GM19023 (cell line): ENCODE data around the gene GNG14.
A peak's percentile ranks its signal among the peaks of the same experiment; 100 is the strongest.
"Not testable (repeated sequence)": the region's sequence is repeated elsewhere in the genome, so short reads cannot be mapped to it uniquely, and the experiment has no call there.

ENCODE experiments used
- ATAC-seq: cut with Tn5 transposase; IDR thresholded peaks from one replicate; pipeline ENCODE4 v1.9.1; 2021; ENCODE audit warnings: mild to moderate bottlenecking, moderate library complexity; ENCODE audit not compliant: unreplicated experiment

Gene GNG14

DNA sequence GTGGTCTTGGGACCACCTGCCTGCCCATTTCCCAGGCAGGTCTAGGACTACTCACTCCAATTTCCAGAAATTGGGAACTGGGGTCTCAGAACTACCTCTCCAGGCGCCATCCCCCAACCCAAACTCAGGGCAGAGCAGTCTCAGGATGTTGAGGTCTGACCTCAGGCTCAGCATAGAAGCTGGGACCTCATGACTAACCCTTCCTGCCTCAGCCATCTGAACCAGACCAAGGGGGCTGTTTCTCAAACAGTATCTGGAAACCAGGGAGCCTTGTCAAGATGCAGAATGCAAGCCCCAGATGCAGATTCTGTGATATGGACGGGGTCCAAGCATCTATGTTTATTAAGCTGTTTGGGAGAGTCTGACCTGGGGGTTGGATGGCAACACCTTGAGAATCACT is 7.3 kb downstream of the GNG14 start:
- ATAC-seq: no peak

GRCh38 chr19:12695514-12695913 is 7.7 kb downstream of the GNG14 start:
- no peak for ATAC-seq

- peak; percentile 19 for ATAC-seq
These were observed 8.2 kb downstream of the GNG14 start for GRCh38 chr19:12695997-12696365.

- peak; percentile 66 for ATAC-seq
These were observed 8.9 kb downstream of the GNG14 start, which contains the start of gene FBXW9 for GRCh38 chr19:12696366-12697335. Gene FBXW9, minus strand, starts transcription at chr19:12696631. Its CDS starts 50 bp downstream, at chr19:12696581.

- not testable (repeated sequence) for ATAC-seq
These were observed 9.6 kb downstream of the GNG14 start for GRCh38 chr19:12697425-12697824.

DNA sequence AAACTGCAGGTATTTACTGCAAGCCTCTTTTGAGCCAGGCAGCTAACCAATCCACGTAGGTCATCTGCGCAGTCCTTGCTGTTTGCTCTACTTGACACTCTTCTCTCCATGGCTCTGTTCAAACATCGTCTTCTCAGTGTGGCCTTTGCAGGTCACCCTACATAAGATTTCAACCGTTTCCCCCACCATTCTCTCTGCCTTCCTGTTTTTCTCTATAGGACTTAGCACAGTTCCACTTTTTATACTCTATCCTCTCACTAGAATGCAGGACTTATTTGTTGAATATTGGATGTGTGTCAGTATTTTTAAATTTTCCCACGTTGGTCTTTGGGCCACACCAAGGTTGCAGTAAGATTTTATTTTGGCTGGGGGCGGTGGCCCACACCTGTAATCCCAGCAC is 10.3 kb downstream of the GNG14 start:
- ATAC-seq: no peak

- ATAC-seq: no peak
These were observed 13.9 kb downstream of the GNG14 start for GRCh38 chr19:12701596-12702282.

DNA sequence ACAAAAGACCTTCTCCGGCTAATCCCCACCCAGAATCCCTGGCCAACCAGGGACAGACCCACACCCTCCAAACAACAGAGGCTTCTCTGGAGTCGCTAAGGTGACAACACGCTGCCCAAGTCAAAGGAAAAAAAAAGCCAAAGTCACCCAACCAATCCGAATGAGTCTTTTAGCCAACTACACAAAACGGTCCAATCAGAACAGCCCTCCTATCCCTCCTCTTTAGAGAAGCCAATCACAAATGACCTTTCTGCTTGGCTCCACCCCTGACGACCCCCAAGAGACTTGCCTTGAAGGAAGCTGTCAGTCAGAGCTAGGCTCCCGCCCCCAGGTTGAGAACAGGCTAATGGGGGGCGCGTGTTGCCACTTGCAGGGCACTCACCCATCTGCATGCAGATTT is 15.2 kb downstream of the GNG14 start:
- no peak for ATAC-seq

DNA sequence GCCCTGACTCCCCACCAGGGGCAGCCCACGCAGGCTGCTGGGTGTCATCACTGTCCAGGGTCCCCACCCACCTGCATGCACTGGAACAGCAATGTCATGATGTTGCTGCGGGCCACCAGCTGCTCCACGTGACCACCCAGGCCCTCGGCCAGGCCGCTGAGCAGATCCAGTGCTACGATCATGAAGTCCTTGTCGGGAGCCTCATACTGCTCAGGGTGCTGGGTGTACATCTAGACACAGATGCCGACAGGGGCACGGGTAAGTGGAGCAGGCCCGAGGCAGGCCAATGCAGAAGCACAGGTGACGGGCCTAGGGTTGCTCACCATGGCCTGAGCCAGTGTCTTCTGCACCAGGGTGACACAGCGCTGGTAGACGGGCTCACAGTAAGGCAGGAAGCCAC is 17.4 kb downstream of the GNG14 start:
- no peak for ATAC-seq

DNA sequence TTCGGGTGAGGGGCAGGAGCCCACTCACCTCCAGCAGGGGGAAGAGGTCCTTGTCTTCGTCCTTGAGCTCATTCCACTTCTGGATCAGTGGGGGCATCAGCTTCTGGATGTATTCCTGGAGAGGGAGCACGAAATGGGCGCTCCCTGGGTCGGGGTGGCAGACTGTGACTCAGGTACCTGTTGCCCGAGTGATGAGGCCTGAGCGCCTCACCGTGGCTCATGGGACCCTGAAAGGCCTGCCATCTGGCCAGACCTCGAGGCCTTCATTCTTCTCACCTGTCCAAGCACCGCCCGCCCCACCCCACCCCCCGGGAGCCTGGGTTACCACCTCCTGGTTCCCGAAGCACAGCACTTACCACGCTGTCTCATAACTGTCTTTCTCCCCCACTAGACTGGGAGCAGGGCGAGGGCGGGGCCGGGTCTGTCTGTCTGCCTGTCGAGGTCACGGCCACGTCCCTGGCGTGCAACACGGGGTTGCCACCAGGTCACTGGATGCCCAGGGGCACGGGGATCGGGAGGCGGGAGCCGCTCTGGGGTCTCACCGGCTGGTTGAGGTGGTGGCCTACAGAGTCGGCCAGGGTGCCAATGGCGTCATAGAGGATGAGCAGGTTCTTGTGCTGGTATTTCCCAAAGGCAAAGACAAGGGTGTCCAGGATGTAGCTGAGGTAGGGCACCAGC is 18.0 kb downstream of the GNG14 start:
- ATAC-seq: no peak

GRCh38 chr19:12706332-12706718 is 18.5 kb downstream of the GNG14 start:
- no peak for ATAC-seq

DNA sequence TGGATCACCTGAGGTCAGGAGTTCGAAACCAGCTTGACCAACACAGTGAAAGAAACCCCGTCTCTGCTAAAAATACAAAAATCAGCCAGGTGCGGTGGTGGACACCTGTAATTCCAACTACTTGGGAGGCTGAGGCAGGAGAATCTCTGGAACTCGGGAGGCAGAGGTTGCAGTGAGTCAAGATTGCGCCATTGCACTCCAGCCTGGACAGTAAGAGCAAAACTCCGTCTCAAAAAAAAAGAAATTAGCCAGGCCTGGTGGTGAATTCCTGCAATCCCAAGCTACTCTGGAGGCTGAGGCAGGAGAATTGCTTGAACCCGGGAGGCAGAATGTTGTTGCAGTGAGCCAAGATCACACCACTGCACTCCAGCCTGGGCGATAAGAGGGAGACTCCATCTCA is 20.8 kb downstream of the GNG14 start:
- no peak for ATAC-seq

DNA sequence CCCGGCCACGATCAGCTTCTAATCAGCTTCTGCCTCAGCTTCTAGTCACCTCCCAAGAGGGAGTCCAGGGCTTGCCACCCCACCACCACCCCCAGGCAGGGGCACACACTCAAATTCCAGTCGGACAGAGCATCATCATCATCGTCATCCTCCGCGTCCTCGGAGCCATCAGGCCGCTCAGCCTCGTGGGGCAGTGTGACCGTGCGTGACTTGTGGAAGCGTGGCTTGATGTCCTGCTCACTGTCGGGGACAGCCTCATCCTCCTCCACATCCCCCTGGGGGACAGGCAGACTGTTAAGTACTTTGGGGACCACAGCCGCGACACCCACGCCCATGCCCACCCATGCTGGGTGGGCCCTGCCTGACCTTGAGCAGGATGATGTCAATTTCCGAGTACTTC is 23.4 kb downstream of the GNG14 start:
- no peak for ATAC-seq

- ATAC-seq: not testable (repeated sequence)
These were observed 24.3 kb downstream of the GNG14 start for GRCh38 chr19:12712077-12712476.

DNA sequence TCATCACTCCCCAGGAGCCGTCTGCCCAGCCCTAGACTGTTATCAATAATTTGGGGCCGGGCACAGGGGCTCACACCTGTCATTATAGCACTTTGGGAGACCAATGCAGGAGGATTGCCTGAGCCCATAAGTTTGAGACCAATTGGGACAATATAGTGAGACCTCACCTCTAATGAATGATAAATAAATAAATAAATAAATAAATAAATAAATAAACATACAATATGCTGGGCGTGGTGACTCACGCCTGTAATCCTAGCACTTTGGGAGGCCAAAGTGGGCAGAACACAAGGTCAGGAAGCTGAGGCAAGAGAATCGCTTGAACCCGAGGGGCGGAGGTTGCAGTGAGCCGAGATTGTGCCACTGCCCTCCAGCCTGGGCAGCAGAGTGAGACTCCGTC is 25.5 kb downstream of the GNG14 start:
- not testable (repeated sequence) for ATAC-seq

GRCh38 chr19:12715102-12715501 is 27.3 kb downstream of the GNG14 start:
- no peak for ATAC-seq

- no peak for ATAC-seq
These were observed 28.1 kb downstream of the GNG14 start for GRCh38 chr19:12715929-12716328.

- ATAC-seq: no peak
These were observed 32.5 kb downstream of the GNG14 start for GRCh38 chr19:12720296-12720695.

- no peak for ATAC-seq
These were observed 33.3 kb downstream of the GNG14 start for GRCh38 chr19:12720851-12721655.

GRCh38 chr19:12721656-12722565 is 34.1 kb downstream of the GNG14 start:
- ATAC-seq: no peak
